ENCODE data around the gene LTBP1.

Gene LTBP1

DNA sequence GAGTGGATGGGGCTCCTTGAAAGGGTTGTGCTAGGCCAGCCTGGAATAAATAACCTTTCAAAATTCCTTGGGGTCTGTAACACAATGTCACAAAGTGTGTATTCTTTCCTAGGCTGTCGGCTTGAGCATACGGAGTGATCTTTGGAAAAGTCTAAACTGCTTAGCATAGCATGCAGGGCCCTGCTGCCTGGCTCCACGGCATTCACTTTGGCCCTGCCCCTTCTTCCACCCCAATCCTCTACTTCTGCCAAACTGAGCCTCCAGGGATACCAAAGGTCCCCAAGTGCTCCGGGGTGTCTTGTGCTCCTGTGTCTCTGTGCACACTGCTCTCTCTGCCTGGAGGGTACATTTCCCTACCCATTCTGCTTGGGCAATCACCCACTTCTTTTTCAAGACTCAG, 196.1 kb downstream of the LTBP1 start:
- TF ChIP-seq ZBTB7A (IDR thresholded peaks at IDR 0.05; ENCODE audit: low read depth): no peak
- TF ChIP-seq TAF1 (IDR thresholded peaks at IDR 0.05; ENCODE audit: low read depth): no peak
- TF ChIP-seq USF1 (IDR thresholded peaks at IDR 0.05): no peak
- no peak for TF ChIP-seq EP300 (IDR thresholded peaks at IDR 0.05; ENCODE audit: borderline replicate concordance)
- TF ChIP-seq RAD21 (IDR thresholded peaks at IDR 0.05; ENCODE audit: low read depth): no peak
- no peak for TF ChIP-seq FOXM1 (IDR thresholded peaks at IDR 0.05; ENCODE audit: borderline replicate concordance, low read depth)
- no peak for TF ChIP-seq TCF12 (IDR thresholded peaks at IDR 0.05; ENCODE audit: low read depth)
- TF ChIP-seq CREB1 (IDR thresholded peaks at IDR 0.05; ENCODE audit: low read depth): no peak
- TF ChIP-seq EGR1 (IDR thresholded peaks at IDR 0.05): no peak
- no peak for TF ChIP-seq REST (IDR thresholded peaks at IDR 0.05; ENCODE audit: low read depth)
- no peak for TF ChIP-seq CEBPB (IDR thresholded peaks at IDR 0.05)
- TF ChIP-seq NFIC (IDR thresholded peaks at IDR 0.05): no peak
- no peak for TF ChIP-seq MAX (IDR thresholded peaks at IDR 0.05)
- no peak for TF ChIP-seq YY1 (IDR thresholded peaks at IDR 0.05; ENCODE audit: low read depth)
- TF ChIP-seq TEAD4 (IDR thresholded peaks at IDR 0.05): no peak

GRCh38 chr2:33144243-33144642, 197.5 kb downstream of the LTBP1 start:
- no peak for TF ChIP-seq EGR1 (IDR thresholded peaks at IDR 0.05)
- TF ChIP-seq TAF1 (IDR thresholded peaks at IDR 0.05; ENCODE audit: low read depth): no peak
- TF ChIP-seq TCF12 (IDR thresholded peaks at IDR 0.05; ENCODE audit: low read depth): no peak
- TF ChIP-seq CEBPB (IDR thresholded peaks at IDR 0.05): no peak
- no peak for TF ChIP-seq CREB1 (IDR thresholded peaks at IDR 0.05; ENCODE audit: low read depth)
- TF ChIP-seq USF1 (IDR thresholded peaks at IDR 0.05): no peak
- TF ChIP-seq MAX (IDR thresholded peaks at IDR 0.05): no peak
- no peak for TF ChIP-seq ZBTB7A (IDR thresholded peaks at IDR 0.05; ENCODE audit: low read depth)
- no peak for TF ChIP-seq RAD21 (IDR thresholded peaks at IDR 0.05; ENCODE audit: low read depth)
- no peak for TF ChIP-seq EP300 (IDR thresholded peaks at IDR 0.05; ENCODE audit: borderline replicate concordance)
- no peak for TF ChIP-seq TEAD4 (IDR thresholded peaks at IDR 0.05)
- TF ChIP-seq NFIC (IDR thresholded peaks at IDR 0.05): no peak
- no peak for TF ChIP-seq YY1 (IDR thresholded peaks at IDR 0.05; ENCODE audit: low read depth)
- no peak for TF ChIP-seq REST (IDR thresholded peaks at IDR 0.05; ENCODE audit: low read depth)
- no peak for TF ChIP-seq FOXM1 (IDR thresholded peaks at IDR 0.05; ENCODE audit: borderline replicate concordance, low read depth)

- no peak for TF ChIP-seq MAX (IDR thresholded peaks at IDR 0.05)
- TF ChIP-seq FOXM1 (IDR thresholded peaks at IDR 0.05; ENCODE audit: borderline replicate concordance, low read depth): no peak
- no peak for TF ChIP-seq NFIC (IDR thresholded peaks at IDR 0.05)
- no peak for TF ChIP-seq CEBPB (IDR thresholded peaks at IDR 0.05)
- no peak for TF ChIP-seq REST (IDR thresholded peaks at IDR 0.05; ENCODE audit: low read depth)
- no peak for TF ChIP-seq ZBTB7A (IDR thresholded peaks at IDR 0.05; ENCODE audit: low read depth)
Measured at GRCh38 chr2:33145459-33145858, 198.7 kb downstream of the LTBP1 start.

DNA sequence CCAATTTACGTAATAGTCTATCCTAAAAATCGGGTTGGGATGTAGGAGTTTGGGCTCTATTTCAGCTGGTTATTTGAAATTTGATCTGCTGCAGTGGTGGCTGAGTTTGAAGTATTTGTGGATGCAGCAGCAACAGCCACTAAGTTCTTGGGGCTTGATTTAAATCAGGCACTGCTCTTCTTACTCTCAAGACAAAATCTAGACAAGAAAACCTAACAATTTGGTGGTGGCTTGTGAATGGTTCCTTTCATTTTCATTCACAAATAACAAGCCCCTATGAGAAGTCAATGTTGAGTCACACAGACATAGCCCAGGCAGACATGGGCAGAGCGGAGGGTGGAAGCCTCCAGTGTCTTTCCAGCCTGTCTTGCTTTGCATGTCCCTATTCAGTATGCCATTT, 199.3 kb downstream of the LTBP1 start:
- TF ChIP-seq CREB1 (IDR thresholded peaks at IDR 0.05; ENCODE audit: low read depth) (no peak), USF1 (IDR thresholded peaks at IDR 0.05) (no peak), MAX (IDR thresholded peaks at IDR 0.05) (no peak), YY1 (IDR thresholded peaks at IDR 0.05; ENCODE audit: low read depth) (no peak), CEBPB (IDR thresholded peaks at IDR 0.05) (no peak), TCF12 (IDR thresholded peaks at IDR 0.05; ENCODE audit: low read depth) (no peak), ZBTB7A (IDR thresholded peaks at IDR 0.05; ENCODE audit: low read depth) (no peak), REST (IDR thresholded peaks at IDR 0.05; ENCODE audit: low read depth) (no peak)

Measured in Ishikawa (cell line).